GM04504 (cell line): ENCODE data around the gene LAMTOR4.
"Not testable (repeated sequence)": the region's sequence is repeated elsewhere in the genome, so short reads cannot be mapped to it uniquely, and the experiment has no call there.

Experiments
- DNase-seq: peaks from one replicate; pipeline ENCODE4 v3.0.0-alpha.2; 2012; ENCODE audit warnings: low read depth

The LAMTOR4 gene

DNA sequence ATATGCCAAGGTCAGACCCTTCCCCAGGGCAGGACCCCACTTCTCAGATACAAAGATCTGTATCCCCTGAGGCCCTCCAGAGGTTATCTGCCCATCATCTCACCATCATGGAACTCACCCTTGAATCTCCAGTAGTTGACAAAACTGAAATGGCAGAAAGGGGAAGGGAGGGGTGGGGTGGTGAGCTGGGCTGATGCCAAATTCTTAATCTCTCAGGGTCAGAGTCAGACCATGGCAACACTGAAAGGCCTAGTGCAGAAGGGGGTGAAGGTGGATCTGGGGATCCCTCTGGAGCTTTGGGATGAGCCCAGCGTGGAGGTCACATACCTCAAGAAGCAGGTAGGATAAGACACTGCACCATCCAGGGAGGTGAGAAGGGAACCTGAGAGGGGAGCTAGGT is 26.1 kb upstream of the LAMTOR4 start:
- DNase-seq = no peak

DNA sequence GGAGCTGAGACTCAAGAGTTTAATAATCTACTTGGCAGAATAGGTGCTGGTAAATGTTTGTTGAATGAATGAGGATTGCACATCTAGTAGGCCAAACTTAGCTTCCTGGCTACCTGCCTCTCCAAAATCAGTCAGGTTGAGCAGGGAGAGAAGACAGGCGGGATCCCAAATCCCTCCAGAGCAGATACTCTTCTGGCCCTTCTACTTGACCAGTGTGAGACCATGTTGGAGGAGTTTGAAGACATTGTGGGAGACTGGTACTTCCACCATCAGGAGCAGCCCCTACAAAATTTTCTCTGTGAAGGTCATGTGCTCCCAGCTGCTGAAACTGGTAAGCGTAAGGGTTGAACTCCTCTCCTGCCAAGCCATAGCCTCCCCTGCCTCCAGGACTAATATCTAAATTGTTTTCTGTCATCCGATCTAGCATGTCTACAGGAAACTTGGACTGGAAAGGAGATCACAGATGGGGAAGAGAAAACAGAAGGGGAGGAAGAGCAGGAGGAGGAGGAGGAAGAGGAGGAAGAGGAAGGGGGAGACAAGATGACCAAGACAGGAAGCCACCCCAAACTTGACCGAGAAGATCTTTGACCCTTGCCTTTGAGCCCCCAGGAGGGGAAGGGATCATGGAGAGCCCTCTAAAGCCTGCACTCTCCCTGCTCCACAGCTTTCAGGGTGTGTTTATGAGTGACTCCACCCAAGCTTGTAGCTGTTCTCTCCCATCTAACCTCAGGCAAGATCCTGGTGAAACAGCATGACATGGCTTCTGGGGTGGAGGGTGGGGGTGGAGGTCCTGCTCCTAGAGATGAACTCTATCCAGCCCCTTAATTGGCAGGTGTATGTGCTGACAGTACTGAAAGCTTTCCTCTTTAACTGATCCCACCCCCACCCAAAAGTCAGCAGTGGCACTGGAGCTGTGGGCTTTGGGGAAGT is 24.2 kb upstream of the LAMTOR4 start:
- DNase-seq = no peak

DNA sequence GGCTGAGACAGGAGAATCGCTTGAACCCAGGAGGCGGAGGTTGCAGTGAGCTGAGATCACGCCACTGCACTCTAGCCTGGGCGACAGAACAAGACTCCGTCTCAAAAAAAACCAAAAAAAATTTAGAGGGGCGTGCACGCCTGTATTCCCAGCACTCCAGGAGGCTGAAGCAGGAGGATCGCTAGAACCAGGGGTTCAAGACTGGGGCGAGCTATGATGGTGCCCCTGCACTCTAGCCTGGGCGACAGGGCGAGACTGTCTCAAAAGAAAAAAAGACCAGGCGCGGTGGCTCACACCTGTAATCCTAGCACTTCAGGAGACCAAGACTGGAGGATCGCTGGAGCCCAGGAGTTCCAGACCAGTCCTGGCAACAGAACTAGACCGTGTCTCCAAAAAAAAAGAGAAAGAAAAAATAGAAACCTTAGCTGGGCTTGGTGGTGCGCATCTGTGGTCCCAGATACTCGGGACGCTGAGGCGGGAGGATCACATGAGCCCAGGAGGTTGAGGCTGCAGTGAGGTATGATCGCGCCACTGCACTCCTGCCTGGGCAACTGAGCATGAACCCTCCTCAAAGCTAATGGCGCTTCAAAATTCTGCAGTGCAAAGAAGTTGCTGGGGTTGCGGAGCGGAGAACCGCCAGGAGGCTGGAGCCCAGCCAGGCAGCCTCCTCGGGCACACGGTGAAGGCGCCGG is 22.3 kb upstream of the LAMTOR4 start:
- DNase-seq = no peak

DNA sequence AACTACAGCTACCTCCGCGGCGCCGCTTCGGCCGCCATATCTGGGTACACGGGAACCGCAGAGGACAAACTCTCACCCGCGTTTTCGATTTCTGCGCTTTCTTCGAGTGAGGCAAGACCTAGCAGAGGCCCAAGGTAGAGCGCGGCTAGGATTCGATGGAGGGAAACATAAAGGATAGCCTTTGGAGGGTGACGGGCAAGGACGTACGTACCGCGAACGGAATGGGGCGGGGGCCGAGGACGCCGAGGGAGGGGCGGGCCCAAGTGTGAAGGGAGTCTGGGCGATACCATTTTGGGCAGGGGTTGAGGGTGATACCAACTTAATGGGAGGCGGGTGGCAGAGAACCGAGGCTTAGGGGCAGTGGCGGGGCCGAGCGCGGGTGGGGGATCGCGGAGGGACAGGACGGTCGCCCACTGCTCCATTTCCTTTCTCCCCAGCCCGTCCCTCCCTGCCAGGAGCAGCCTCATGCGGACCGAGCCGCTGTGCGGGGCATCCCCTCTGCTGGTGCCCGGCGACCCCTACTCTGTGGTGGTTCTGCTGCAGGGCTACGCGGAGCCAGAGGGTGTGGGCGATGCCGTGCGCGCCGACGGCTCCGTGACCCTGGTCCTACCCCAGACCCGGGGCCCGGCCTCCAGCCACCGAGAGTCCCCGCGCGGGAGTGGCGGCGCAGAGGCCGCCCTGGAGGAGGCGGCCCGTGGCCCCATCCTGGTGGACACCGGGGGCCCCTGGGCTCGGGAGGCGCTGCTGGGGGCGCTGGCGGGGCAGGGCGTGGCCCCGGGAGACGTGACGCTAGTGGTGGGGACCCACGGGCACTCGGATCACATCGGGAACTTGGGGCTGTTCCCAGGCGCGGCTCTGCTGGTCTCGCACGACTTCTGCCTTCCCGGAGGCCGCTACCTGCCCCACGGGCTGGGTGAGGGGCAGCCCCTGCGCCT is 21.5 kb upstream of the LAMTOR4 start, which contains the start of gene MBLAC1:
TSS of gene MBLAC1 (plus strand) at position 37 of the 935 bp plus-strand sequence. CDS start at position 466, 429 bp downstream.
- DNase-seq = peak; percentile 84

DNA sequence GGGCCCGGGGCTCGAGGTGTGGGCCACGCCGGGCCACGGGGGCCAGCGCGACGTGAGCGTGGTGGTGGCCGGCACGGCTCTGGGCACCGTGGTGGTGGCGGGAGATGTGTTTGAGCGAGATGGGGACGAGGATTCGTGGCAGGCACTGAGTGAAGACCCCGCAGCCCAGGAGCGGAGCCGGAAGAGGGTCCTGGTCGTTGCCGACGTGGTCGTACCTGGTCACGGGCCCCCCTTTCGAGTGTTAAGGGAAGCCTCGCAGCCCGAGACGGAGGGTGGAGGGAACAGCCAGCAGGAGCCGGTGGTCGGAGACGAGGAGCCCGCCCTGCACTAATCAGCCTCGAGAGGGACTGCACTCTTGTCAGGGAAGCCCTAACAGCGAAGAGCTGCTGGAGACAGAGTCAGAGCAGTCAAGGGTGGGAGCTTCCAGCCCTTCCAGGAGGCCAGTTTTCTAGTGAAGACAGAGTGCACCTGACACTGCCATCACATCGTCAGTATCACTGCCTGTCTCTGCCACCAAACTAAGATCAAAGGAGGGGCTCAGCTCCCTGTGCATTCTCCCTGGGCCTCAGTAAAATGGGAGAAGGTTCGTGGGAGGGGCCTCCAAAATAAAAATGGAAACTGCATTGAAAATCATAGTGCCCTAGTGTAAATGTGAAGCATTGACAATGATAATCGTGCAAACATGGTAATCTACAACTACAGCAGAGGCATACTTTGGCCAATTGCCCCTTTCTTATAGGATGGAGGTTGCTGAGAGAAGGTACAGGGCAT is 20.7 kb upstream of the LAMTOR4 start:
- DNase-seq = no peak

DNA sequence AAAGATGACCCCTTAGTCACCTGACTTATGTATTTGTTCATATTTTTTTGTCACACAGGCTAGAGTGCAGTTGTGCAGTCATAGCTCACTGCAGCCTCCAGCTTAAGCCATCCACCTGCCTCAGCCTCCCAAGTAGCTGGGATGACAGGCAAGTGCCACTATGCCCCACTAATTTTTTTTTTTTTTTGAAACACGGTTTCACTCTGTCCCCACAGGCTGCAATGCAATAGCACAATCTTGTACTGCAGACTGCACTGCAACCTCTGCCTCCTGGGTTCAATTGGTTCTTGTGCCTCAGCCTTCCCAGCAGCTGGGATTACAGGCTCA is 20.1 kb upstream of the LAMTOR4 start:
- no peak for DNase-seq

DNA sequence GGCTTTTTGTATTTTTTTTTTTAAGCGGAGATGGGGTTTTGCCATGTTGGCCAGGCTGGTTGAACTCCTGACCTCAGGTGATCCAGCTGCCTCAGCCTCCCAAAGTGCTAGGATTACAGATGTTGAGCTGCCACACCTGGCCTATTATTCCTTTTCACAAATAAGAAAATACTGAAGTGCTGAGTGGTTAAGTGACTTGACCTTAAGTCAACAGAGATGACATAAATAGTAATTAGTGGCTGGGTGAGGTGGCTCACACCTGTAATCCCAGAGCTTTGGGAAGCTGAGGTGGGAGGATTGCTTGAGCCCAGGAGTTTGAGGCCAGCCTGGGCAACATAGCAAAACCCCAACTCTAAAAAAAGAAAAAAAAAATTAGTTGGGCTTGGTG is 18.5 kb upstream of the LAMTOR4 start:
- DNase-seq = not testable (repeated sequence)

DNA sequence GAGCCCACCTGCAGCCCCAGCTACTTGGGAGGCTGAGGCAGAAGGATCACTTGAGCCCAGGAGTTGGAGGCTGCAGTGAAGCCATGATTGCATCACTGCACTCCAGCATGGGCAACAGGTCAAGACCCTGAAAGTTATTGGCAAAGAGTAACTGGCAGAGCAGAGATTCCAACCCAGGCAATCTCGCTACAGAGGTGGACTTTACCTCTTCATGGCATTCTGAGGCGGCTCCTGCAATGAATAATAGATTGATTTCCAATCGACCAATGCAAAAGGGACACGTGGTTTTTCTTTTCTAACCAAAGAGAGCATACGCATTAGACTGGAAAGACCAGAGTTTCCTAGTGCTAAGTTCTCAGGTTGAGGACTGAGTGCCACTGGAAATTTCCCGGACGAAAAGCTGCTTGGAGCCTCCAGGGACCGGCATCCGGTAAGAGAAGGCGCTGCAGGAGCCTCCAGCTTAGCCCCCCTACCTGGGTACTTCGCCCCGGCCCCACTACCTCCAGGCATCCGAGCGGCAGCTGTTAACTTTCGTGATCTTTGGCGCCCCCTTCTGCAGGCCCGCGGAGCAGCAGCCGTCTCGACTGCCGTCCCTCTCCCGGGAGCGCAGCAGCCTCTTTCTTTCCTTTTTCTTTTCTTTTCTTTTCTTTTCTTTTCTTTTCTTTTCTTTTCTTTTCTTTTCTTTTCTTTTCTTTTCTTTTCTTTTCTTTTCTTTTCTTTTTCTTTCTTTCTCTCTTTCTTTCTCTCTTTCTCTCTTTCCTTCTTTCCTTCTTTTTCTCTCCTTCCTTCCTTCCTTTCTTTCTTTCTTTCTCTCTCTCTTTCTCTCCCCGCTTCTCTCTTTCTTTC is 17.9 kb upstream of the LAMTOR4 start:
- no peak for DNase-seq

DNA sequence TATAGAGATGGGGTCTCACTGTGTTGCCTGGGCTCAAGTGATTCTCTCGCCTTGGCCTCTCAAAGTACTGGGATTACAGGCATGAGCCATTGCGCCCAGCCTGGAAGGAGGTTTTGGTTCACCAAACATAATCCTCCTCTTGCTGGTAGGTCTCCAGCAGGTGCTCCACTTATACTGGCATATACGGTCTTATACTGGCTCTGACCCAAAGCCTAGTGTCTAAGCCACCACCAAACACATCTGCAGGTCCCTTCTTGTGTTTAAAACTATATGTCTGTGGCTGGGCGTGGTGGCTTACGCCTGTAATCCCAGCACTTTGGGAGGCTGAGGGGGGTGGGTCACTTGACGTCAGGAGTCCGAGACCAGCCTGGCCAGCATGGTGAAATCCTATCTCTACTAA is 16.6 kb upstream of the LAMTOR4 start:
- DNase-seq = no peak

DNA sequence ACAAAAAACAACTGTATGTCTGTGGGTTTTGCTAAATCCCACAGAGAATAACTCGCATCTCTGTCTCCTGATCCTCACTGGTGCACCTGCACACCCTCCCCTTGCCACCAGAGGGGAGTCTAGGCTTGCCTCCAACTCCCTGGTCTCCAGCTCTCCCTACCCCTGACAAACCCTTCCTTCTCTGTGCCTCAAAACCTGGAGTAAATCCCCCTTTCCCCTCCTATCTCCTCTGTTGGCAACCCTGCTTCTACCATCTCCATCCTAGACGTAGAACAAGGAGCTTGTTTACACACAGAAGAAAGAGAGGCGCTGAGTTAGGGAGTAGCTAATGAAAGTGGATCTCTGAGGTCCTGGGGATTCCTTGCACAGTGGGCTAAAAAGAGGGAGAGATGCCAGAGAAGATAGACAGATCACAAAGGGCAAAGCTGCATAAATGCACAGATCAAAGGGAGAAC is 16.0 kb upstream of the LAMTOR4 start:
- DNase-seq = no peak

DNA sequence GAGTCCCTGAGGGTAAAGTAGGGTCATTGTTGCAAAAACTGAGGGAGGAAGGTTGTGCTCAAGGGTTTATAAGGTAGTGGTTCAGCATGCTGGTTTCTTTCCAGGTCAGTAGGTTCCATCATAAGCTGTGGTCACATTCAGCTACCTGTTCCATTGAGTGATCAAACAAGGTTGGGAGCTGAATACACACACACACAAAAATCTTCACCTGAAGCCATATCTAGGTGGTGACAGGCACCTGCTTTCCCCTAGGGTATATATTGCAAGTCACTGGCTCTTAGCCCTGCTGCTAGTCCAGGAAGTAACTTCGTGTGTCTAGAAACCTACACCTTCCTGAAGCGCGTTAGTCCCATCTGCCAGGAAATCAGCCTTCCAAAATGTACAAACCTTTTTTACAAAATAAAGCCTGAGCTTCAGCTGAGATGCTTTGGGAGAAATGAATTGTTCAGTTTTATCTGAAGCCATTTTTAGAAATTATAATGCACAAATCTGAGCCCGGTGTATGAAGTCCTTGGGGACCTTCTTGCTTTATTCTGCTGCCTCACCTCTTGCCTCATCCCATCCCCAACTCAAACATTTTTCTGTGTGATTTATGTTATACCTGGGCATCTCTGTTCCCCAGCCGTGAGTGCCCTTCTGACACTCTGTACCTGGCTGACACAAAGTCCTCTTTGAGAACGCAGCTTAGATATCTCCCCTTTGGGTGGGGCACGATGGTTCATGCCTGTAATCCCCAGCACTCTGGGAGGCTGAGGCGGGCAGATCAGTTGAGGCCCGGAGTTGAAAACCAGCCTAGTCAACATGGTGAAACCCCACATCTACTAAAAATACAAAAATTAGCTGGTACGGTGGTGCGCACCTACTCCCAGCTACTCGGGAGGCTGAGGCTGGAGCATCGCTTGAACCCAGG is 10.6 kb upstream of the LAMTOR4 start:
- no peak for DNase-seq

DNA sequence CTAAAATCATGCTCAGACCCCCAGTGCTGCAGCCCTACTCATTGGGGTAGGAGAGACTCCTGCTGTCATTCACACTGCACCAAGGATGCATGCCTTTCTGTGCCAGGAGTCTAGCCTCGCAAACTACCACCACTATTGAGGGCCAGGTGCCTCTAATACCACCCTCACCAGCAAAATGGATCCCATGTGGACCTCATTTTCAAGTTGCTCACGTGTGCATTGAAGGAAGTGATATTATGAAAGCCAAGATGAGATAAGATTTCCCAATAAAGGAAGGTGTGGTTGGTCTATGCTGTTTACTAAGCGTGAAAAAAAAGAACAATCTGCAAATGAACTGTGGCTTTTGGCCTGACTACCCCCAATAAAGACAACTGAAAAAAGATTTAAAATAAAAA is 7.2 kb upstream of the LAMTOR4 start:
- DNase-seq = no peak

DNA sequence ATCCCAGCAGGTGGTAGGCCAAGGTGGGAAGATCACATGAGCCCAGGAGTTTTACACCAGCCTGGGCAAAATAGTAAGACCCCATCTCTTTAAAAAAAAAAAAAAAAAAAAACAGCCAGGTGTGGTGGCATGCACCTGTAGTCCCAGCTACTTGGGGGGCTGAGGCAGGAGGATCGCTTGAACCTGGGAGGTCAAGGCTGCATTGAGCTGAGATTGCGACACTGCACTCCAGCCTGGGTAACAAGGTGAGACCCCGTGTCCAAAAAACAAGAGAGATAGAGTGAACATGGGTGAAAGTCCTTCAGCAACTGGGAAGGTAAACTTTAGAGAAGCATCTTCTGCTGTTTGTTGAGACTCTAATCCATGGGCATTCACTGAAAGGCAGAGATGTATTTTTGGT is 6.3 kb upstream of the LAMTOR4 start:
- DNase-seq = no peak

DNA sequence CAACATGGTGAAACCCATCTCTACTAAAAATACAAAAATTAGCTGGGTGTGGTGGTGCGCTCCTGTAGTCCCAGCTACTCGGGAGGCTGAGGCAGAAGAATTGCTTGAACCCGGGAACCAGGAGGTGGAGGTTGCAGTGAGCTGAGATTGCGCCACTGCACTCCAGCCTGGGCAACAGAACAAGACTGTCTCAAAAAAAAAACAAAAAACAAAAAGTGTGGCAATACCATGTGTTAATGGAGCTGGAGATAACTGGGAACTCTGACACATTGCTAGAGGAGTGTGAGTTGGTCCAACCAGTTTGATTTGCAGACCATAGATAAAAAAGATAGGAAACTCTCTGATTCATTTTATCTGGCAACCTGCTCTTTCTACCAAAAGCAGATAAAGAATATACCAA is 2.4 kb upstream of the LAMTOR4 start:
- not testable (repeated sequence) for DNase-seq

DNA sequence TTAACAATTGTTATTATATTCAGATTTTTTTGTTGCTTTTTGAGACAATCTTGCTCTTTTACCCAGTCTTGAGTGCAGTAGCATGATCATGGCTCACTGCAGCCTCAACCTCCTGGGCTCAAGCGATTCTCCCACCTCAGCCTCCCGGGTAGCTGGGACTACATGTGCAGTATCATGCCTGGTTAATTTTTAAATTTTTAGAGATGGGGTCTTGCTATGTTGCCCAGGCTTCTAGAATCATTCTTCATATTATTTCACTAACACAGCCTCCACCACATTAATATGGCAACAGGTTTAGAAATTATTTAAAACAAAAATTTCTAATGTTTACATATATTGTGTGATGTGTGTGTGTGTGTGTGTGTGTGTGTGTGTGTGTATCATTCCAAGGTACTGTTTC is 1.4 kb upstream of the LAMTOR4 start:
- DNase-seq = no peak

DNA sequence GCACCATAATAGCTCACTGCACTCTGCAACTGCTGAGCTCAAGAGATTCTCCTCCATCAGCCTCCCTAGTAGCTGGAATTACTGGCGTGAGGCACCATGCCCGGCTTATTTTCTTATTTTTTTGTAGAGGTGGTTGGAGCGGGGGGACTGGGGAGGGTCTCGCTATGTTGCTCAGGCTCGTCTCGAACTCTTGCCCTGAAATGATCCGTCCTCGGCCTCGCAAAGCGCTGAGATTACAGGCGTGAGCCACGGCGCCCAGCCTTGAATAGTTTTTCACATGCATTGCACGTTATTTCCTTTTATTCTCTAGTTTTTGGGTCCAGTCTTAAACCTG is 526 bp upstream of the LAMTOR4 start:
- DNase-seq = no peak

DNA sequence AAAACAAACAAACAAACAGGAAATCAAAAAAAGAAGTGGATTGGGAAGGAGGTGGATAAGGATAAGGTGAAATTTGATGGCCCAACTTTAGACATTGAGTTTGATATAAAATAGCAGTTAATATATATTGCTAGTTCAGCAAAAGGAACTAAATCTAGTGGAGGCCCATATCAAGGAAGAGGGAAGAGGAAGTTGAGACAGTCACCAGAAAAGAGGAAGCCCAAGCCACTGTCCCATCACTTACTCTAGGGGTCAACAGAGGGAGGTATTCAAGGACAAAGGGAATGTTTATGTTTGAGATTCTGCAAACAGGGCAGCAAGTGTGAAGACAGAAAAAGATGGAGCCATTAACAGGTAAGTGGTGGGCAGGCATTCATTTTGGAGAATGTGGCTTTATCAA is 3.7 kb downstream of the LAMTOR4 start:
- no peak for DNase-seq

DNA sequence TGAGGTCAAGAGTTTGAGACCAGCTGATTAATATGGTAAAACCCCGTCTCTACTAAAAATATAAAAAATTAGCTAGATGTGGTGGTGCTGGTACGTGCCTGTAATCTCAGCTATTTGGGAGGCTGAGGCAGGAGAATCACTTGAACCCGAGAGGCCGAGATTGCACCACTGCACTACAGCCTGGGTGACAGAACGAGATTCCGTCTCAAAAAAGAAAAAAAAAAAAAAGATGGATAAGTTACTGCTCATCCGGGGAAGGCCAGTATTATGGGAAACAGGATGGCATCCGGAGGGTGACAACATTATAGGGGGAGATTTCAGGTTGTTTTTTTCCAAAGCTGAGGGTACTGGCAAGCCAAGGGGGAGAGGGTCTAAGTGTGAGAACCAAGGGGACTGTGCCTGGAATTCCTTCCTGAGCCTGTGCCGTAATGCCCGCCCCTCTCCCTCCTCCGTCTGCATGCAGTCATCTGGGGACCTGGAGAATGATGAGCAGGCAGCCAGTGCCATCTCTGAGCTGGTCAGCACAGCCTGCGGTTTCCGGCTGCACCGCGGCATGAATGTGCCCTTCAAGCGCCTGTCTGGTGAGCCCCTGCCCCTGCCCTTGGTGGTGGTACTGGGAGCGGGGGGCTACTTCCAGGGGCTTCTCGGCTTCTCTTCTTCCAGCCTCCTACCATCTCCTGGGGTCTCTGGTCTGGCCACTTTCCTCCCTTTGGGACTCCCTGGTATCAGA is 4.4 kb downstream of the LAMTOR4 start:
- DNase-seq = no peak
